Upper lobe of left lung (tissue), 6 donors: Measurements from ENCODE around the gene CERS6. TPM values are rescaled to one million over a fixed set of nuclear protein-coding genes. Genes with fewer than 3 reads are reported as not detected.

ENCODE experiments used
- ATAC-seq, 2 donors: fragments of 200-7000 bp; cut with Tn5 transposase; one replicate each; pipeline ENCODE4 v1.9.1; 2022; ENCODE audit warnings: mild to moderate bottlenecking in 2 of 2, moderate library complexity in 2 of 2; ENCODE audit not compliant: low FRiP score in 2 of 2
- DNase-seq, 2 donors: peaks; one replicate each; pipeline ENCODE4 v3.0.0-alpha.2; 2019 to 2020
- H3K27ac ChIP-seq, 4 donors: fragments of 200-600 bp; sonication (generic); one replicate each; pipeline ENCODE4 v1.5.1; 2016 to 2019
- H3K27me3 ChIP-seq, 4 donors: fragments of 200-600 bp; sonication (generic); one replicate each; pipeline ENCODE4 v1.5.1; 2017 to 2019
- H3K36me3 ChIP-seq, 4 donors: fragments of 200-600 bp; sonication (generic); one replicate each; pipeline ENCODE4 v1.5.1; 2016 to 2019
- H3K4me1 ChIP-seq, 4 donors: fragments of 200-600 bp; sonication (generic); one replicate each; pipeline ENCODE4 v1.5.1; 2018 to 2019
- H3K4me3 ChIP-seq, 4 donors: fragments of 200-600 bp; sonication (generic); one replicate each; pipeline ENCODE4 v1.5.1; 2017 to 2019; ENCODE audit warnings: mild to moderate bottlenecking in 2 of 4, moderate library complexity in 1 of 4
- H3K9me3 ChIP-seq, 4 donors: fragments of 200-600 bp; sonication (generic); one replicate each; pipeline ENCODE4 v1.5.1; 2018 to 2019
- CTCF ChIP-seq, 6 experiments: fragments of 450-650 bp in 4 of 6; fragments of 200-600 bp in 2 of 6; sonication (generic) in 2 of 6; IDR thresholded peaks; one replicate each; pipeline ENCODE4 v1.5.1; 2016 to 2019; ENCODE audit warnings: antibody characterized with exemption in 6 of 6
- EP300 ChIP-seq, 4 donors: sonication (generic); formaldehyde crosslinking; IDR thresholded peaks; one replicate each; pipeline ENCODE4 v1.5.1; 2017; ENCODE audit warnings: antibody characterized with exemption in 4 of 4, control low read depth in 2 of 4
- POLR2A ChIP-seq, 4 donors: fragments of 450-650 bp; IDR thresholded peaks; one replicate each; pipeline ENCODE4 v1.5.1; 2016 to 2017; ENCODE audit warnings: antibody characterized with exemption in 4 of 4, mild to moderate bottlenecking in 2 of 4
- POLR2AphosphoS5 ChIP-seq, 2 donors: sonication (generic); formaldehyde crosslinking; IDR thresholded peaks; one replicate each; pipeline ENCODE4 v1.5.1; 2017; ENCODE audit warnings: antibody characterized with exemption in 2 of 2
- WGBS, 2 donors: methylation state at CpG; one replicate each; pipeline ENCODE4 v1.1.5; 2017 to 2018; 5-methylcytosine and 5-hydroxymethylcytosine counted together
- total RNA-seq, 6 donors: library from RNA; depleted of rRNA in 4 of 6; stranded (reverse); fragments of >200 nt in 4 of 6; gene quantifications; one replicate each; pipeline versions ENCODE4 v1.1.0 to v1.2.1, GENCODE V29; 2016 to 2021
- donor health status: DM: no; HTN: no; CAD: no; lungs with moderate emphysema.
- donor health status: DM: no; HTN: yes; CAD: no; lungs with severe emphysema.

Gene CERS6
- total RNA-seq, 6 donors from 2014 or later = 7.3 to 24.7 (median 16.6) TPM

GRCh38 chr2:168429988-168430387, 26.1 kb upstream of the CERS6 start:
- H3K27me3 ChIP-seq = no peaks in the 10 kb centered on the region
- no peak overlapping the region for H3K4me3 ChIP-seq
- no peaks in the 10 kb centered on the region for H3K9me3 ChIP-seq
- H3K27ac ChIP-seq = no peak overlapping the region
- TF ChIP-seq CTCF (IDR thresholded peaks at IDR 0.05) = no peak
- TF ChIP-seq POLR2A (IDR thresholded peaks at IDR 0.05) = no peak
- TF ChIP-seq POLR2AphosphoS5 (IDR thresholded peaks at IDR 0.05) = no peak
- DNase-seq (no peak), ATAC-seq (no peak)
- 85 to 87% methylated on average over 5 to 6 of the region's 6 CpGs for WGBS, 2 donors
- no peaks in the 10 kb centered on the region for H3K4me1 ChIP-seq
- H3K36me3 ChIP-seq = no peaks in the 10 kb centered on the region

- TF ChIP-seq CTCF (IDR thresholded peaks at IDR 0.05) (no peak), POLR2A (IDR thresholded peaks at IDR 0.05) (no peak), EP300 (IDR thresholded peaks at IDR 0.05) (no peak), POLR2AphosphoS5 (IDR thresholded peaks at IDR 0.05) (no peak)
- 42 to 63% methylated on average over 3 of the region's 3 CpGs for WGBS, 2 donors
- Histone ChIP-seq H3K9me3 (no peaks in the 10 kb centered on the region), H3K27me3 (no peaks in the 10 kb centered on the region), H3K27ac (no peak overlapping the region), H3K4me3 (no peak overlapping the region), H3K4me1 (no peaks in the 10 kb centered on the region), H3K36me3 (no peaks in the 10 kb centered on the region)
- ATAC-seq (no peak), DNase-seq (no peak)
Observed at GRCh38 chr2:168430431-168430830, 25.6 kb upstream of the CERS6 start.

GRCh38 chr2:168431301-168432024, 24.6 kb upstream of the CERS6 start:
- DNase-seq (no peak), ATAC-seq (no peak)
- H3K36me3 ChIP-seq = no peaks in the 10 kb centered on the region
- no peak overlapping the region for H3K27ac ChIP-seq
- H3K27me3 ChIP-seq = no peaks in the 10 kb centered on the region
- no peaks in the 10 kb centered on the region for H3K4me1 ChIP-seq
- H3K9me3 ChIP-seq = no peaks in the 10 kb centered on the region
- TF ChIP-seq CTCF (IDR thresholded peaks at IDR 0.05) (no peak), EP300 (IDR thresholded peaks at IDR 0.05) (no peak), POLR2A (IDR thresholded peaks at IDR 0.05) (no peak), POLR2AphosphoS5 (IDR thresholded peaks at IDR 0.05) (no peak)
- WGBS, 2 donors = 56 to 57% methylated on average over 1 of the region's 1 CpG
- no peak overlapping the region for H3K4me3 ChIP-seq

- Histone ChIP-seq H3K27me3 (no peaks in the 10 kb centered on the region), H3K4me1 (no peaks in the 10 kb centered on the region), H3K4me3 (no peak overlapping the region), H3K9me3 (no peaks in the 10 kb centered on the region), H3K36me3 (no peaks in the 10 kb centered on the region), H3K27ac (no peak overlapping the region)
- DNase-seq (no peak), ATAC-seq (no peak)
- TF ChIP-seq POLR2AphosphoS5 (IDR thresholded peaks at IDR 0.05) (no peak), POLR2A (IDR thresholded peaks at IDR 0.05) (no peak), CTCF (IDR thresholded peaks at IDR 0.05) (no peak), EP300 (IDR thresholded peaks at IDR 0.05) (no peak)
- WGBS, 2 donors = 86 to 91% methylated on average over 3 of the region's 3 CpGs
Observed at GRCh38 chr2:168432100-168432499, 24.0 kb upstream of the CERS6 start.

- no peak overlapping the region for H3K4me3 ChIP-seq
- H3K9me3 ChIP-seq = no peaks in the 10 kb centered on the region
- 59 to 68% methylated on average over 3 of the region's 3 CpGs for WGBS, 2 donors
- DNase-seq (no peak), ATAC-seq (no peak)
- H3K27ac ChIP-seq = no peak overlapping the region
- TF ChIP-seq CTCF (IDR thresholded peaks at IDR 0.05) (no peak), POLR2A (IDR thresholded peaks at IDR 0.05) (no peak)
- H3K27me3 ChIP-seq = no peaks in the 10 kb centered on the region
- H3K4me1 ChIP-seq = no peaks in the 10 kb centered on the region
- no peaks in the 10 kb centered on the region for H3K36me3 ChIP-seq
Observed at GRCh38 chr2:168432565-168433186, 23.4 kb upstream of the CERS6 start.
